Osteocyte (in vitro differentiated cells): ENCODE results near the gene PLEKHG3. TPM values are rescaled to one million over a fixed set of nuclear protein-coding genes. Genes with fewer than 3 reads are reported as not detected.

Source experiments
- DNase-seq: peaks from one replicate; pipeline ENCODE4 v3.0.0; 2021; ENCODE audit warnings: mixed read lengths; ENCODE audit not compliant: unreplicated experiment; ENCODE audit errors: extremely low spot score
- H3K27ac Mint-ChIP-seq: one replicate; pipeline ENCODE4 v1.8.0; 2021; ENCODE audit warnings: mild to moderate bottlenecking, mixed read lengths; ENCODE audit not compliant: unreplicated experiment
- H3K27me3 Mint-ChIP-seq: one replicate; pipeline ENCODE4 v1.8.0; 2021; ENCODE audit warnings: mixed read lengths; ENCODE audit not compliant: unreplicated experiment
- H3K36me3 Mint-ChIP-seq: one replicate; pipeline ENCODE4 v1.8.0; 2021; ENCODE audit warnings: mixed read lengths; ENCODE audit not compliant: unreplicated experiment
- H3K4me1 Mint-ChIP-seq: one replicate; pipeline ENCODE4 v1.8.0; 2021; ENCODE audit warnings: mixed read lengths; ENCODE audit not compliant: unreplicated experiment
- H3K4me3 Mint-ChIP-seq: one replicate; pipeline ENCODE4 v1.8.0; 2021; ENCODE audit warnings: mild to moderate bottlenecking, moderate library complexity, mixed read lengths; ENCODE audit not compliant: unreplicated experiment
- H3K9me3 Mint-ChIP-seq: one replicate; pipeline ENCODE4 v1.8.0; 2021; ENCODE audit warnings: mixed read lengths; ENCODE audit not compliant: unreplicated experiment
- CTCF ChIP-seq: fragments of 200-600 bp; sonication (generic); IDR thresholded peaks from 2 replicates; pipeline ENCODE4 v1.5.0; 2021; ENCODE audit warnings: antibody characterized with exemption, mild to moderate bottlenecking, moderate library complexity
- total RNA-seq: library from RNA; stranded (reverse); gene quantifications from 2 replicates; pipeline ENCODE4 v1.2.1, GENCODE V29; 2021

Gene PLEKHG3
- total RNA-seq, 1 donor from 2014 or later = 96.3 TPM

- H3K4me1 Mint-ChIP-seq = no peaks in the 10 kb centered on the region
- H3K36me3 Mint-ChIP-seq = no peaks in the 10 kb centered on the region
Observed at GRCh38 chr14:64779472-64779871, 75.2 kb downstream of the PLEKHG3 start.

GRCh38 chr14:64782196-64782595 is 78.0 kb downstream of the PLEKHG3 start:
- H3K36me3 Mint-ChIP-seq = no peaks in the 10 kb centered on the region
- no peaks in the 10 kb centered on the region for H3K9me3 Mint-ChIP-seq
- H3K4me3 Mint-ChIP-seq = no peak overlapping the region
- no peak for DNase-seq
- H3K4me1 Mint-ChIP-seq = no peaks in the 10 kb centered on the region
- no peak for TF ChIP-seq CTCF
- no peak overlapping the region for H3K27ac Mint-ChIP-seq
- H3K27me3 Mint-ChIP-seq = no peaks in the 10 kb centered on the region

More at GRCh38 chr14:64779472-64779871, 75.2 kb downstream of the PLEKHG3 start:
- no peak for DNase-seq
- Mint-ChIP-seq H3K27ac (no peak overlapping the region), H3K4me3 (no peak overlapping the region), H3K9me3 (no peaks in the 10 kb centered on the region), H3K27me3 (no peaks in the 10 kb centered on the region)
- TF ChIP-seq CTCF = no peak

- no peak for DNase-seq
- no peak overlapping the region for H3K27ac Mint-ChIP-seq
Observed at GRCh38 chr14:64784006-64784405, 79.8 kb downstream of the PLEKHG3 start.

GRCh38 chr14:64786296-64787149 is 82.3 kb downstream of the PLEKHG3 start:
- no peak overlapping the region for H3K4me3 Mint-ChIP-seq
- TF ChIP-seq CTCF = no peak
- no peak for DNase-seq
- no peaks in the 10 kb centered on the region for H3K36me3 Mint-ChIP-seq
- peaks cover 3% of the 10 kb centered on the region for H3K4me1 Mint-ChIP-seq
- H3K9me3 Mint-ChIP-seq = no peaks in the 10 kb centered on the region
- no peak overlapping the region for H3K27ac Mint-ChIP-seq
- H3K27me3 Mint-ChIP-seq = no peaks in the 10 kb centered on the region

More at GRCh38 chr14:64784006-64784405, 79.8 kb downstream of the PLEKHG3 start:
- H3K36me3 Mint-ChIP-seq = no peaks in the 10 kb centered on the region
- no peak overlapping the region for H3K4me3 Mint-ChIP-seq
- H3K27me3 Mint-ChIP-seq = no peaks in the 10 kb centered on the region
- H3K9me3 Mint-ChIP-seq = no peaks in the 10 kb centered on the region
- no peak for TF ChIP-seq CTCF
- no peaks in the 10 kb centered on the region for H3K4me1 Mint-ChIP-seq

- Mint-ChIP-seq H3K4me1 (peaks cover 3% of the 10 kb centered on the region), H3K27me3 (no peaks in the 10 kb centered on the region), H3K27ac (no peak overlapping the region), H3K9me3 (no peaks in the 10 kb centered on the region), H3K36me3 (no peaks in the 10 kb centered on the region), H3K4me3 (no peak overlapping the region)
- TF ChIP-seq CTCF = no peak
- DNase-seq = no peak
Observed at GRCh38 chr14:64787619-64788018, 83.4 kb downstream of the PLEKHG3 start.
